Endodermal cell (in vitro differentiated cells): ENCODE measurements around the gene PLOD2. TPM values are rescaled to one million over a fixed set of nuclear protein-coding genes. Genes with fewer than 3 reads are reported as not detected.

Source experiments
- DNase-seq: peaks from one replicate; pipeline ENCODE4 v3.0.0-alpha.2; 2017
- H3K27ac ChIP-seq: 2 replicates; pipeline ENCODE4 v1.5.1; 2013; ENCODE audit warnings: mild to moderate bottlenecking, low read depth, low read length, moderate library complexity
- H3K27me3 ChIP-seq: 2 replicates; pipeline ENCODE4 v1.6.1; 2013; ENCODE audit warnings: mild to moderate bottlenecking, low read length, moderate library complexity; ENCODE audit not compliant: insufficient read depth, control insufficient read depth, poor library complexity, severe bottlenecking
- H3K36me3 ChIP-seq: 2 replicates; pipeline ENCODE4 v1.7.0; 2013; ENCODE audit warnings: mild to moderate bottlenecking, low read length, moderate library complexity; ENCODE audit not compliant: control insufficient read depth, insufficient read depth
- H3K4me1 ChIP-seq: one replicate; pipeline ENCODE4 v1.7.0; 2013; ENCODE audit warnings: low read length; ENCODE audit not compliant: control insufficient read depth, insufficient read depth
- H3K4me3 ChIP-seq: 2 replicates; pipeline ENCODE4 v1.5.1; 2013; ENCODE audit warnings: mild to moderate bottlenecking, low read length, moderate library complexity
- H3K9ac ChIP-seq: 2 replicates; pipeline ENCODE4 v1.6.1; 2013; ENCODE audit warnings: mild to moderate bottlenecking, low read length, moderate library complexity; ENCODE audit not compliant: poor library complexity, severe bottlenecking; ENCODE audit errors: extremely low read depth
- H3K9me3 ChIP-seq: 2 replicates; pipeline ENCODE4 v1.6.1; 2013; ENCODE audit warnings: mild to moderate bottlenecking, low read length, moderate library complexity; ENCODE audit not compliant: control insufficient read depth
- H3K27ac Mint-ChIP-seq: 2 replicates; pipeline ENCODE4 v1.8.0; 2020; ENCODE audit warnings: mixed read lengths
- H3K27me3 Mint-ChIP-seq: 2 replicates; pipeline ENCODE4 v1.8.0; 2021; ENCODE audit warnings: mild to moderate bottlenecking, mixed read lengths; ENCODE audit not compliant: insufficient read depth
- H3K36me3 Mint-ChIP-seq: 2 replicates; pipeline ENCODE4 v1.8.0; 2020; ENCODE audit warnings: low read depth, mixed read lengths
- H3K4me1 Mint-ChIP-seq: 2 replicates; pipeline ENCODE4 v1.8.0; 2020; ENCODE audit warnings: mixed read lengths
- H3K4me3 Mint-ChIP-seq: 2 replicates; pipeline ENCODE4 v1.8.0; 2020; ENCODE audit warnings: mild to moderate bottlenecking, moderate library complexity, mixed read lengths
- H3K9me3 Mint-ChIP-seq: 2 replicates; pipeline ENCODE4 v1.8.0; 2020; ENCODE audit warnings: mild to moderate bottlenecking, mixed read lengths
- WGBS, 2 experiments: methylation state at CpG; one replicate each; pipeline versions ENCODE4 v1.1.5 to v1.1.7; 2013; ENCODE audit warnings: missing lambda C conversion rate in 2 of 2, mixed read lengths in 1 of 2; ENCODE audit not compliant: insufficient coverage in 1 of 2, insufficient read length in 1 of 2; 5-methylcytosine and 5-hydroxymethylcytosine counted together
- total RNA-seq, 2 donors: library from RNA; stranded (reverse); fragmentation: NEBNext Ultra II Directional in 1 of 2; extraction: Animal tissue kit (Norgen Biotek cat#: 25700) in 1 of 2; gene quantifications; 2 replicates in 1 of 2; 3 replicates in 1 of 2; pipeline ENCODE4 v1.2.1, GENCODE V29; 2021
- TF ChIP-seq, protein P1 (sequence below): fragments of 200-600 bp; sonication (generic); conservative IDR thresholded peaks from 2 replicates; pipeline ENCODE4 v1.5.0; 2021; ENCODE audit warnings: antibody characterized with exemption, mild to moderate bottlenecking

Gene PLOD2
- total RNA-seq, 2 donors from 2014 or later = 37.9 to 65.5 TPM

DNA sequence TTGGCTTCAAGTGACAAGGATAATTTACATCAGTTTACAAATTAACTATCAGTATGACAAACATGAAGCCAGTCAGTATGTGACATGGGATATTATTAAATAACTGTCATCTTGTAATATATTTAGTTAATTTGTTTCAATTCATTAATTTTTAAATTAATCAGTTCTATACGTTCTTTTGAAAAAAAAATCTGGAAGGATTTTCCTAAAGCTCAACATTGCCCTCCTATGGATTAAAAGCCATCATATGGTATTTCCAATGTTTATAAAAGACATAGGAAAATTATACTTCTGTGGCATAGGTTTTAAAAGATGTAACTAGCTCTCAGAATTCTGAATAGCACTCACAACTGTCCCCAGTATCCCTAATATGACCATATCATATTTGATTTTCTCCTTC is 134.4 kb downstream of the PLOD2 start:
- TF ChIP-seq, protein P1, sequence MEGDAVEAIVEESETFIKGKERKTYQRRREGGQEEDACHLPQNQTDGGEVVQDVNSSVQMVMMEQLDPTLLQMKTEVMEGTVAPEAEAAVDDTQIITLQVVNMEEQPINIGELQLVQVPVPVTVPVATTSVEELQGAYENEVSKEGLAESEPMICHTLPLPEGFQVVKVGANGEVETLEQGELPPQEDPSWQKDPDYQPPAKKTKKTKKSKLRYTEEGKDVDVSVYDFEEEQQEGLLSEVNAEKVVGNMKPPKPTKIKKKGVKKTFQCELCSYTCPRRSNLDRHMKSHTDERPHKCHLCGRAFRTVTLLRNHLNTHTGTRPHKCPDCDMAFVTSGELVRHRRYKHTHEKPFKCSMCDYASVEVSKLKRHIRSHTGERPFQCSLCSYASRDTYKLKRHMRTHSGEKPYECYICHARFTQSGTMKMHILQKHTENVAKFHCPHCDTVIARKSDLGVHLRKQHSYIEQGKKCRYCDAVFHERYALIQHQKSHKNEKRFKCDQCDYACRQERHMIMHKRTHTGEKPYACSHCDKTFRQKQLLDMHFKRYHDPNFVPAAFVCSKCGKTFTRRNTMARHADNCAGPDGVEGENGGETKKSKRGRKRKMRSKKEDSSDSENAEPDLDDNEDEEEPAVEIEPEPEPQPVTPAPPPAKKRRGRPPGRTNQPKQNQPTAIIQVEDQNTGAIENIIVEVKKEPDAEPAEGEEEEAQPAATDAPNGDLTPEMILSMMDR = peak; percentile 47
- H3K27ac Mint-ChIP-seq = no peak overlapping the region
- Histone ChIP-seq H3K36me3 (no peaks in the 10 kb centered on the region), H3K9ac (no peak overlapping the region), H3K27me3 (no peaks in the 10 kb centered on the region), H3K4me3 (no peak overlapping the region), H3K27ac (no peak overlapping the region), H3K4me1 (no peaks in the 10 kb centered on the region), H3K9me3 (peaks cover 16% of the 10 kb centered on the region)
- no peaks in the 10 kb centered on the region for H3K4me1 Mint-ChIP-seq
- DNase-seq = no peak
- no peaks in the 10 kb centered on the region for H3K27me3 Mint-ChIP-seq
- H3K36me3 Mint-ChIP-seq = no peaks in the 10 kb centered on the region
- H3K9me3 Mint-ChIP-seq = peaks cover 17% of the 10 kb centered on the region
- WGBS, 2 experiments = 90% methylated on average over 1 of the region's 1 CpG; no CpG with 5 or more reads in 1 of the 2 experiments
- H3K4me3 Mint-ChIP-seq = no peak overlapping the region

DNA sequence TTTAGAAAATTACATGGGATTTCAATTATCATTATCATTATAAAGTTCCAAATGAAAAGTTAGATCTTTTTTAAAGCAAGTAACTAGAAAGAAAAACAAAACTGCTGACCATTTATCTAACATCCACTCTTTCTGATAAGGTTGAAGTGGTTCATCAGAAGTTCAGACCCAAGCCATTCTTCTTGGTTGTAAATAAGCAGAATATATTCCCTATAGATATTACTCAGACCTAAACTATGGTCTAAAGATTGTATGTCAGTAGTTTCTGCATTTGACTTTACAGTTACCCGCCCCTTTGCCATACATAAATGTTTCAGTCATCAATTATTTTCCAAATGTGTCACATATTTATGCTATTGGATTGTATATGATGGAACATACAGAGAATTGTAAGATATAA is 136.7 kb downstream of the PLOD2 start:
- no peak overlapping the region for H3K27ac ChIP-seq
- H3K4me3 Mint-ChIP-seq = no peak overlapping the region
- no peaks in the 10 kb centered on the region for H3K4me1 ChIP-seq
- H3K4me1 Mint-ChIP-seq = no peaks in the 10 kb centered on the region
- no peaks in the 10 kb centered on the region for H3K36me3 Mint-ChIP-seq
- no peaks in the 10 kb centered on the region for H3K27me3 ChIP-seq
- no peak overlapping the region for H3K27ac Mint-ChIP-seq
- WGBS, 2 experiments = 89% methylated on average over 1 of the region's 1 CpG; no CpG with 5 or more reads in 1 of the 2 experiments
- no peak overlapping the region for H3K9ac ChIP-seq
- peaks cover 5% of the 10 kb centered on the region for H3K9me3 ChIP-seq
- no peak for DNase-seq
- TF ChIP-seq, protein P1 = no peak
- no peak overlapping the region for H3K4me3 ChIP-seq
- no peaks in the 10 kb centered on the region for H3K27me3 Mint-ChIP-seq
- no peaks in the 10 kb centered on the region for H3K36me3 ChIP-seq
- H3K9me3 Mint-ChIP-seq = peaks cover 4% of the 10 kb centered on the region

DNA sequence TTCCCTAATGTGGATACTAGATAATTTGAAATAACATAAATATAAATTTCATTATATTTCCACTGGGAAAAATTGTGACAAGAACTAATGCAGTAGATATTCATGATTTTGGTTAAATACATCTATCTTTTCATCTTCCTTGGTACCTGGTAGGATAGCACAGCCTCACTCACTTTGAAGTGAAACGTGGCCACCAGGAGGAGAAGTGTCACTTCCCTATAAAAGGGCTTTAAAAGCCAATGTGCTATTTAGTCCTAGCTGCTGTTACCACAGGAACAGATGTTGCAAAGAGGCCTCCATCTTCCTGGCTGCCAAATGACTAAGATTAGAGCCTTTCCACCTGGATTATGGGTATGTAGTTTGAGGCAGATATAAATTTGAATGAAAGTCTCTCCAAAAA is 140.0 kb downstream of the PLOD2 start:
- no peaks in the 10 kb centered on the region for H3K27me3 ChIP-seq
- Mint-ChIP-seq H3K36me3 (no peaks in the 10 kb centered on the region), H3K4me1 (no peaks in the 10 kb centered on the region), H3K4me3 (no peak overlapping the region), H3K27ac (no peak overlapping the region), H3K9me3 (peaks cover 1% of the 10 kb centered on the region), H3K27me3 (no peaks in the 10 kb centered on the region)
- H3K4me3 ChIP-seq = no peak overlapping the region
- H3K9me3 ChIP-seq = no peaks in the 10 kb centered on the region
- no peaks in the 10 kb centered on the region for H3K36me3 ChIP-seq
- TF ChIP-seq, protein P1 = peak; percentile 67
- peak; percentile 51 for DNase-seq
- WGBS, 2 experiments = 65 to 73% methylated on average over 1 of the region's 1 CpG
- H3K27ac ChIP-seq = no peak overlapping the region
- H3K9ac ChIP-seq = no peak overlapping the region
- no peaks in the 10 kb centered on the region for H3K4me1 ChIP-seq
